WTC11 (cell line): ENCODE data around the gene CASKIN2. TPM values are rescaled to one million over a fixed set of nuclear protein-coding genes. Genes with fewer than 3 reads are reported as not detected.

ENCODE experiments used
- ATAC-seq: fragments of 200-7000 bp; cut with Tn5 transposase; 2 replicates; pipeline ENCODE4 v1.10.0; 2021; ENCODE audit warnings: mild to moderate bottlenecking, moderate library complexity
- CTCF ChIA-PET: fragments of 300-600 bp; sonication (Branson Sonifier 250); formaldehyde crosslinking; loops from one replicate; lab custom pipeline; 2021; ENCODE audit warnings: antibody characterized with exemption; lab: Charles Lee
- POLR2A ChIA-PET: fragments of 350-600 bp; sonication (Branson Sonifier 250); formaldehyde crosslinking; loops from one replicate; lab custom pipeline; 2021; ENCODE audit warnings: antibody characterized with exemption; lab: Charles Lee
- DNase-seq: peaks from one replicate; pipeline ENCODE4 v3.0.0; 2021; ENCODE audit warnings: low spot score
- H3K27ac Mint-ChIP-seq: 2 replicates; pipeline ENCODE4 v1.8.0; 2021; ENCODE audit warnings: mixed read lengths
- H3K27me3 Mint-ChIP-seq: 2 replicates; pipeline ENCODE4 v1.8.0; 2021; ENCODE audit warnings: low read depth, mild to moderate bottlenecking, moderate library complexity, mixed read lengths
- H3K36me3 Mint-ChIP-seq: 2 replicates; pipeline ENCODE4 v1.8.0; 2021; ENCODE audit warnings: mixed read lengths
- H3K4me1 Mint-ChIP-seq: 2 replicates; pipeline ENCODE4 v1.8.0; 2022; ENCODE audit warnings: mixed read lengths
- H3K4me3 Mint-ChIP-seq: 2 replicates; pipeline ENCODE4 v1.8.0; 2021; ENCODE audit warnings: mild to moderate bottlenecking, moderate library complexity, mixed read lengths
- H3K9me3 Mint-ChIP-seq: 2 replicates; pipeline ENCODE4 v1.8.0; 2021; ENCODE audit warnings: mixed read lengths
- HMGA2 ChIP-seq: fragments of 250-450 bp; sonication (Bioruptor Pico); IDR thresholded peaks from 2 replicates; pipeline ENCODE4 v1.4.0; 2021; ENCODE audit warnings: mild to moderate bottlenecking, moderate library complexity
- JUN ChIP-seq: sonication (generic); formaldehyde crosslinking; IDR thresholded peaks from 2 replicates; pipeline ENCODE4 v1.8.0; 2023; ENCODE audit warnings: mild to moderate bottlenecking, missing genetic modification reagents
- MYBL2 ChIP-seq: sonication (generic); formaldehyde crosslinking; IDR thresholded peaks from 2 replicates; pipeline ENCODE4 v1.8.1; 2023; ENCODE audit warnings: mild to moderate bottlenecking, moderate library complexity, missing genetic modification reagents
- PRRX2 ChIP-seq: fragments of 250-450 bp; sonication (Bioruptor Pico); IDR thresholded peaks from 2 replicates; pipeline ENCODE4 v1.8.0; 2021; ENCODE audit warnings: mild to moderate bottlenecking
- SMAD4 ChIP-seq: sonication (generic); formaldehyde crosslinking; IDR thresholded peaks from 2 replicates; pipeline ENCODE4 v1.8.0; 2022; ENCODE audit warnings: mild to moderate bottlenecking, missing genetic modification reagents
- SOX15 ChIP-seq: fragments of 250-450 bp; sonication (Bioruptor Pico); IDR thresholded peaks from 2 replicates; pipeline ENCODE4 v1.9.0; 2021; ENCODE audit warnings: mild to moderate bottlenecking
- TCF7 ChIP-seq: sonication (generic); formaldehyde crosslinking; IDR thresholded peaks from 2 replicates; pipeline ENCODE4 v1.8.0; 2022; ENCODE audit warnings: mild to moderate bottlenecking, low read depth, missing genetic modification reagents, moderate library complexity
- TP53 ChIP-seq: sonication (generic); formaldehyde crosslinking; IDR thresholded peaks from 2 replicates; pipeline ENCODE4 v1.8.1; 2023; ENCODE audit warnings: mild to moderate bottlenecking, missing genetic modification reagents
- ZNF396 ChIP-seq: fragments of 250-450 bp; sonication (Bioruptor Pico); IDR thresholded peaks from 2 replicates; pipeline ENCODE4 v1.8.0; 2021; ENCODE audit warnings: mild to moderate bottlenecking, moderate library complexity, borderline replicate concordance
- total RNA-seq: library from RNA; stranded (reverse); gene quantifications from 3 replicates; pipeline ENCODE4 v1.2.3, GENCODE V29; 2021
- TF ChIP-seq, protein P1 (sequence below): sonication (generic); formaldehyde crosslinking; IDR thresholded peaks from 2 replicates; pipeline ENCODE4 v1.8.0; 2022; ENCODE audit warnings: mild to moderate bottlenecking, missing genetic modification reagents
- TF ChIP-seq, protein P2 (sequence below): sonication (generic); formaldehyde crosslinking; conservative IDR thresholded peaks from 2 replicates; pipeline ENCODE4 v1.8.1; 2022; ENCODE audit warnings: mild to moderate bottlenecking, missing genetic modification reagents
- TF ChIP-seq, protein P3 (sequence below): sonication (generic); formaldehyde crosslinking; IDR thresholded peaks from 2 replicates; pipeline ENCODE4 v1.8.1; 2022; ENCODE audit warnings: missing genetic modification reagents, borderline replicate concordance
- TF ChIP-seq, protein P4 (sequence below): sonication (generic); formaldehyde crosslinking; IDR thresholded peaks from 2 replicates; pipeline ENCODE4 v1.8.1; 2022; ENCODE audit warnings: low read depth, missing genetic modification reagents, borderline replicate concordance
- TF ChIP-seq, protein P5 (sequence below): sonication (generic); formaldehyde crosslinking; IDR thresholded peaks from 2 replicates; pipeline ENCODE4 v1.8.1; 2023; ENCODE audit warnings: mild to moderate bottlenecking, missing genetic modification reagents, moderate library complexity
- TF ChIP-seq, protein P6 (sequence below): fragments of 250-450 bp; sonication (Bioruptor Pico); conservative IDR thresholded peaks from 2 replicates; pipeline ENCODE4 v1.9.0; 2021; ENCODE audit warnings: mild to moderate bottlenecking

Gene CASKIN2
- total RNA-seq, 1 experiment from 2014 or later = 31.9 TPM

DNA sequence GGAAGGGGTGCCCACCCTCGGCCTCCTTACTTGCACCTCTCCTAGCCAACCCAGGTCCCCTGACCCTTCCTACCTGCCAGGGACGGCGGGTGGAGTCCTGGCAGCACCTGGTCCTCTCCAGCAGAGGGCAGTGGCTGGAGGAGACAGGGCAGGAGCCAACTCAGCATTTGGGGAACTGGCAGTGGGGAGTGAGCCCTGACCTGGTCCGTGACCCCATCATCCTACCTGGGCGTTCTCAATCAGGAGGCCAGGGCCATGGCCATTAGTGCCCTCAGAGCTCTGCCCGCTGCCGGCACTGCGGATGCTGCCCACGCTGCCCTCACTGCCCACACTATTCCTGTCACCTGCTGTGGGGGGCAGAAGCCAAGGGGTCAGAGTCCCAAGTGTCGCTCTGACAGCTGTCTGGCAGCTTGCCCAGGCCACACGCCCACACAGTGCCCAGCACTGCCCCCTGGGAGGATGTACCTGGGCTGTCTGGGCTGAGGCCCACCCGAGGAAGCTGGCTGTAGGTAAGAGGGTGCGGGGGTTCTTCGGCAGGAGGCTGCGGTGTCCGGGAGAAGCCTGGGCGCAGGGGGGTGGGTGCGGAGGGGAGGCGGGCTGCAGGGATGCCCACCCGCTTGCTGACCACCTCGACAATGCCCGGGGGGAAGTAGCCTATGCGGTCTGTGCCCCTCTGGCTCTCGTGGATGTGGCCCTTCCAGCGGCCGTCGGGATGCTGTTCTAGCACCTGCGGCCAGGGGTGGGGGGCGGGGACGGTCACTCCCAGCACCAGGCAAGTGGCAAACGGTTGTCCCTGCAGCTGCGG lies 10.8 kb downstream of the CASKIN2 start (continued):
- TF ChIP-seq, protein P1, sequence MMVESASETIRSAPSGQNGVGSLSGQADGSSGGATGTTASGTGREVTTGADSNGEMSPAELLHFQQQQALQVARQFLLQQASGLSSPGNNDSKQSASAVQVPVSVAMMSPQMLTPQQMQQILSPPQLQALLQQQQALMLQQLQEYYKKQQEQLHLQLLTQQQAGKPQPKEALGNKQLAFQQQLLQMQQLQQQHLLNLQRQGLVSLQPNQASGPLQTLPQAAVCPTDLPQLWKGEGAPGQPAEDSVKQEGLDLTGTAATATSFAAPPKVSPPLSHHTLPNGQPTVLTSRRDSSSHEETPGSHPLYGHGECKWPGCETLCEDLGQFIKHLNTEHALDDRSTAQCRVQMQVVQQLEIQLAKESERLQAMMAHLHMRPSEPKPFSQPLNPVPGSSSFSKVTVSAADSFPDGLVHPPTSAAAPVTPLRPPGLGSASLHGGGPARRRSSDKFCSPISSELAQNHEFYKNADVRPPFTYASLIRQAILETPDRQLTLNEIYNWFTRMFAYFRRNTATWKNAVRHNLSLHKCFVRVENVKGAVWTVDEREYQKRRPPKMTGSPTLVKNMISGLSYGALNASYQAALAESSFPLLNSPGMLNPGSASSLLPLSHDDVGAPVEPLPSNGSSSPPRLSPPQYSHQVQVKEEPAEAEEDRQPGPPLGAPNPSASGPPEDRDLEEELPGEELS (CRISPR knock-in tag) = no peak
- TF ChIP-seq PRRX2 (no peak), JUN (no peak), TCF7 (no peak), ZNF396 (CRISPR knock-in tag) (no peak), TP53 (CRISPR knock-in tag) (no peak)
- TF ChIP-seq, protein P2, sequence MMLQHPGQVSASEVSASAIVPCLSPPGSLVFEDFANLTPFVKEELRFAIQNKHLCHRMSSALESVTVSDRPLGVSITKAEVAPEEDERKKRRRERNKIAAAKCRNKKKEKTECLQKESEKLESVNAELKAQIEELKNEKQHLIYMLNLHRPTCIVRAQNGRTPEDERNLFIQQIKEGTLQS (CRISPR knock-in tag) = no peak
- TF ChIP-seq, protein P3, sequence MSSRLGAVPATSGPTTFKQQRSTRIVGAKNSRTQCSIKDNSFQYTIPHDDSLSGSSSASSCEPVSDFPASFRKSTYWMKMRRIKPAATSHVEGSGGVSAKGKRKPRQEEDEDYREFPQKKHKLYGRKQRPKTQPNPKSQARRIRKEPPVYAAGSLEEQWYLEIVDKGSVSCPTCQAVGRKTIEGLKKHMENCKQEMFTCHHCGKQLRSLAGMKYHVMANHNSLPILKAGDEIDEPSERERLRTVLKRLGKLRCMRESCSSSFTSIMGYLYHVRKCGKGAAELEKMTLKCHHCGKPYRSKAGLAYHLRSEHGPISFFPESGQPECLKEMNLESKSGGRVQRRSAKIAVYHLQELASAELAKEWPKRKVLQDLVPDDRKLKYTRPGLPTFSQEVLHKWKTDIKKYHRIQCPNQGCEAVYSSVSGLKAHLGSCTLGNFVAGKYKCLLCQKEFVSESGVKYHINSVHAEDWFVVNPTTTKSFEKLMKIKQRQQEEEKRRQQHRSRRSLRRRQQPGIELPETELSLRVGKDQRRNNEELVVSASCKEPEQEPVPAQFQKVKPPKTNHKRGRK (CRISPR knock-in tag) = no peak
- TF ChIP-seq, protein P4, sequence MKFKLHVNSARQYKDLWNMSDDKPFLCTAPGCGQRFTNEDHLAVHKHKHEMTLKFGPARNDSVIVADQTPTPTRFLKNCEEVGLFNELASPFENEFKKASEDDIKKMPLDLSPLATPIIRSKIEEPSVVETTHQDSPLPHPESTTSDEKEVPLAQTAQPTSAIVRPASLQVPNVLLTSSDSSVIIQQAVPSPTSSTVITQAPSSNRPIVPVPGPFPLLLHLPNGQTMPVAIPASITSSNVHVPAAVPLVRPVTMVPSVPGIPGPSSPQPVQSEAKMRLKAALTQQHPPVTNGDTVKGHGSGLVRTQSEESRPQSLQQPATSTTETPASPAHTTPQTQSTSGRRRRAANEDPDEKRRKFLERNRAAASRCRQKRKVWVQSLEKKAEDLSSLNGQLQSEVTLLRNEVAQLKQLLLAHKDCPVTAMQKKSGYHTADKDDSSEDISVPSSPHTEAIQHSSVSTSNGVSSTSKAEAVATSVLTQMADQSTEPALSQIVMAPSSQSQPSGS (CRISPR knock-in tag) = no peak

DNA sequence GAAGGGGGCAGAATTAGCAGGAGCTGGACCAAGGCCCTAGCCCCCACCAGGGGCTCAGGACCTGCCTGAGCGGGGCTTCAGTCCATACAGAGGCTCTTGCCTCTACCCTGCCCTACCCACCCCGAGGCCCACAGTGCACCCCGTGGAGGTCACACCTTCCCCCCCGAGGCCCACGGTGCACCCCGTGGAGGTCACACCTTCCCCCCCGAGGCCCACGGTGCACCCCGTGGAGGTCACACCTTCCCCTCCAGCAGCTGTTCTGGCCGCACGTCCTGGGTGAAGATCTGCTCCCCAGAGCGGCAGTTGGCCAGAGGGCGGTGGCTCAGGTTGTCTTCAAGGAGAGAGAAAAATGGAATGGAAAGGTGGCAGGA lies 11.4 kb downstream of the CASKIN2 start:
- Mint-ChIP-seq H3K9me3 (no peaks in the 10 kb centered on the region), H3K4me1 (no peaks in the 10 kb centered on the region), H3K27me3 (no peaks in the 10 kb centered on the region), H3K4me3 (no peak overlapping the region), H3K36me3 (peaks cover 10% of the 10 kb centered on the region; the same call in 1 of the 2 replicates), H3K27ac (no peak overlapping the region)
- ChIA-PET POLR2A (no interaction called here), CTCF (interaction anchor here (0.6 to 3.0 kb wide), 8 partner anchors 11 to 1229 kb away, joined by 3 to 11 read pairs (median 4); partner anchors contain the start of genes LLGL2, MIF4GD and TSEN54)
- TF ChIP-seq, protein P5, sequence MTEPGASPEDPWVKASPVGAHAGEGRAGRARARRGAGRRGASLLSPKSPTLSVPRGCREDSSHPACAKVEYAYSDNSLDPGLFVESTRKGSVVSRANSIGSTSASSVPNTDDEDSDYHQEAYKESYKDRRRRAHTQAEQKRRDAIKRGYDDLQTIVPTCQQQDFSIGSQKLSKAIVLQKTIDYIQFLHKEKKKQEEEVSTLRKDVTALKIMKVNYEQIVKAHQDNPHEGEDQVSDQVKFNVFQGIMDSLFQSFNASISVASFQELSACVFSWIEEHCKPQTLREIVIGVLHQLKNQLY = no peak
- TF ChIP-seq SOX15 = no peak
- TF ChIP-seq SMAD4 (CRISPR knock-in tag) = no peak
- no peak for TF ChIP-seq HMGA2 (CRISPR knock-in tag)
- TF ChIP-seq ZNF396 (CRISPR knock-in tag) = no peak
- TF ChIP-seq, protein P6, sequence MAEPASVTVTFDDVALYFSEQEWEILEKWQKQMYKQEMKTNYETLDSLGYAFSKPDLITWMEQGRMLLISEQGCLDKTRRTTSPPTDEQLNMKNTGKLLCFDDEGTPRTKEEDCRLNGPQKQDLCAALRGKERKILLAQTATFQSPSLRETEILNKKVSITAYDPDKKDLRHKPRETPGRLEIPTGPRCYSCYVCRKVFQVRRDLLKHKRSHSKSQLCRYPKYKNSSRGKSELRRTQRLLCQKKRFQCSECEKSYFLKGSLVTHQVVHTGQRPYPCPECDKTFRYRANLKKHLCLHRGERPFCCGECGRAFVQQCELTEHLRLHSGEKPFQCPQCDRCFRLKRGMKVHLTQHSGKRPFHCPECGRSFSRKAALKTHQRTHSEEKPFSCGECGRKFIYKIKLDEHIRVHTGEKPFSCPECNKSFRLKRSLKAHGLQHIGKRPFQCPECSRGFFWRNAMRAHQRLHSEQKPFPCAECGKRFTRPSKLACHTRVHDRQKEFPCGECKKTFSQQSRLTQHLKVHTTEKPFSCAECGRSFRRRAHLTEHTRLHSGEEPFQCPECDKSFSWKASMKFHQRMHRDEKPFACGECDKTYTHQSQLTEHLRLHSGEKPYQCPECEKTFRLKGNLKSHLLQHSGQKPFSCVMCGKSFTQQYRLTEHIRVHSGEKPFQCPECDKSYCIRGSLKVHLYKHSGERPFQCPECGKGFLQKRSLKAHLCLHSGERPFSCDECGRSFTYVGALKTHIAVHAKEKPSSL (CRISPR knock-in tag) = no peak
- TF ChIP-seq MYBL2 (CRISPR knock-in tag) = no peak
- ATAC-seq (no peak), DNase-seq (no peak)
